Testis (tissue), 3 donors: Measurements from ENCODE around the gene SDSL. TPM values are rescaled to one million over a fixed set of nuclear protein-coding genes. Genes with fewer than 3 reads are reported as not detected.

Experiments used
- DNase-seq: peaks from one replicate; pipeline ENCODE4 v3.0.0-alpha.2; 2019
- H3K27ac ChIP-seq, 2 donors: fragments of 200-600 bp; sonication (generic); one replicate each; pipeline ENCODE4 v1.5.1; 2019
- H3K27me3 ChIP-seq: fragments of 200-600 bp; sonication (generic); one replicate; pipeline ENCODE4 v1.5.1; 2019
- H3K36me3 ChIP-seq: fragments of 200-600 bp; sonication (generic); one replicate; pipeline ENCODE4 v1.5.1; 2017; ENCODE audit warnings: low read depth; ENCODE audit errors: missing control alignments
- H3K4me1 ChIP-seq: fragments of 200-600 bp; sonication (generic); one replicate; pipeline ENCODE4 v1.5.1; 2019
- H3K4me3 ChIP-seq, 2 donors: fragments of 200-600 bp; sonication (generic); one replicate each; pipeline ENCODE4 v1.5.1; 2017 to 2019
- H3K9me3 ChIP-seq: fragments of 200-600 bp; sonication (generic); one replicate; pipeline ENCODE4 v1.5.1; 2017
- CTCF ChIP-seq, 3 experiments: fragments of 450-650 bp in 2 of 3; fragments of 200-600 bp in 1 of 3; sonication (generic) in 1 of 3; IDR thresholded peaks; one replicate each; pipeline ENCODE4 v1.5.1; 2016 to 2019; ENCODE audit warnings: antibody characterized with exemption in 3 of 3, mild to moderate bottlenecking in 2 of 3, moderate library complexity in 1 of 3
- POLR2A ChIP-seq: fragments of 450-650 bp; IDR thresholded peaks from one replicate; pipeline ENCODE4 v1.6.1; 2017; ENCODE audit warnings: antibody characterized with exemption, mild to moderate bottlenecking, moderate library complexity
- WGBS, 2 donors: methylation state at CpG; one replicate each; pipeline ENCODE4 v1.1.5; 2018; 5-methylcytosine and 5-hydroxymethylcytosine counted together
- intact Hi-C: fragments of 100-400 bp; cut with DNase I; formaldehyde crosslinking; loops from one replicate; pipeline ENCODE4 v1.15.1; 2023; ENCODE audit warnings: low total_unique reads
- polyA plus RNA-seq: library from polyadenylated mRNA; stranded (reverse); fragments of 350-450 nt; fragmentation: Illumina TruSeq; extraction: RNeasy Lipid Tissue Mini Kit (QIAGEN cat#74804); gene quantifications from one replicate; pipeline ENCODE4 v1.2.3, GENCODE V29; 2014; ENCODE audit warnings: low read depth, low replicate concordance; ENCODE audit not compliant: insufficient read depth
- total RNA-seq, 2 donors: library from RNA; depleted of rRNA; stranded (reverse); fragments of >200 nt; gene quantifications; one replicate each; pipeline ENCODE4 v1.2.3, GENCODE V29; 2016

SDSL gene
- total and polyA plus RNA-seq, 3 donors from 2014 or later, result 15.9 to 25.2 (median 16.3) TPM

- H3K4me3 ChIP-seq, result no peak overlapping the region
Observed at GRCh38 chr12:113472191-113473121, 50.3 kb downstream of the SDSL start.

DNA sequence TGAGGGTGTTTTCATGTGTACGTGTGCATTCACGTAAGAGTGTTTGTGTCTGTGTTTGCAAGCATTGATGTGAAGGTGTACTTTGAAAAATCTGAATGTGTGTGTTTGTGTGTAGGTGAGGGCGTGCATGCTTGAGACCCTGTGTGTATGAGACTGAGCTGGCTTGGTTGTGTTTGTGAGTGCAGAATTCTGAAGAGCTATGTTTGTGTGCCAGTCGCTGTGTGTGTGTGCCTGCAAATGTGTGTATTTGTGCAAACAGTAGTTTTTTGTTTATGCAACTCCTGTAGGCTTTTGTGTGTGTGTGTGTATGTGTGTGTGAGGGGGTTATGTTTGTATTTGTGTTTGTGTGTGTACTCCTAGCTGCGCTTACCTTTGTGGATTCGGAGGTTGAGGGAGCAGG, 51.2 kb downstream of the SDSL start:
- Histone ChIP-seq H3K36me3 (no peaks in the 10 kb centered on the region), H3K27ac (no peak overlapping the region), H3K4me3 (no peak overlapping the region), H3K27me3 (no peaks in the 10 kb centered on the region), H3K4me1 (no peaks in the 10 kb centered on the region), H3K9me3 (no peaks in the 10 kb centered on the region)
- intact Hi-C loops, result no loop called here
- TF ChIP-seq POLR2A (no peak), CTCF (IDR thresholded peaks at IDR 0.05) (no peak)
- DNase-seq, result no peak
- 28 to 31% methylated on average over 6 of the region's 6 CpGs for WGBS, 2 donors

More at GRCh38 chr12:113472191-113473121, 50.3 kb downstream of the SDSL start:
- Histone ChIP-seq H3K4me1 (peaks cover 9% of the 10 kb centered on the region), H3K9me3 (no peaks in the 10 kb centered on the region), H3K27ac (no peak overlapping the region), H3K36me3 (no peaks in the 10 kb centered on the region), H3K27me3 (peaks cover 1% of the 10 kb centered on the region)
- TF ChIP-seq POLR2A (no peak), CTCF (IDR thresholded peaks at IDR 0.05) (no peak)
- intact Hi-C loops, result no loop called here
- 3 to 4% methylated on average over 18 to 51 of the region's 51 CpGs for WGBS, 2 donors
- DNase-seq, result no peak

- no peaks in the 10 kb centered on the region for H3K9me3 ChIP-seq
- H3K27me3 ChIP-seq, result no peaks in the 10 kb centered on the region
- no peaks in the 10 kb centered on the region for H3K36me3 ChIP-seq
- no peak for DNase-seq
- TF ChIP-seq CTCF (IDR thresholded peaks at IDR 0.05) (no peak), POLR2A (no peak)
- no peak overlapping the region for H3K27ac ChIP-seq
- H3K4me3 ChIP-seq, result no peak overlapping the region
- H3K4me1 ChIP-seq, result no peaks in the 10 kb centered on the region
- 13 to 22% methylated on average over 9 of the region's 9 CpGs for WGBS, 2 donors
- intact Hi-C loops, result no loop called here
Observed at GRCh38 chr12:113473942-113474341, 51.8 kb downstream of the SDSL start.

DNA sequence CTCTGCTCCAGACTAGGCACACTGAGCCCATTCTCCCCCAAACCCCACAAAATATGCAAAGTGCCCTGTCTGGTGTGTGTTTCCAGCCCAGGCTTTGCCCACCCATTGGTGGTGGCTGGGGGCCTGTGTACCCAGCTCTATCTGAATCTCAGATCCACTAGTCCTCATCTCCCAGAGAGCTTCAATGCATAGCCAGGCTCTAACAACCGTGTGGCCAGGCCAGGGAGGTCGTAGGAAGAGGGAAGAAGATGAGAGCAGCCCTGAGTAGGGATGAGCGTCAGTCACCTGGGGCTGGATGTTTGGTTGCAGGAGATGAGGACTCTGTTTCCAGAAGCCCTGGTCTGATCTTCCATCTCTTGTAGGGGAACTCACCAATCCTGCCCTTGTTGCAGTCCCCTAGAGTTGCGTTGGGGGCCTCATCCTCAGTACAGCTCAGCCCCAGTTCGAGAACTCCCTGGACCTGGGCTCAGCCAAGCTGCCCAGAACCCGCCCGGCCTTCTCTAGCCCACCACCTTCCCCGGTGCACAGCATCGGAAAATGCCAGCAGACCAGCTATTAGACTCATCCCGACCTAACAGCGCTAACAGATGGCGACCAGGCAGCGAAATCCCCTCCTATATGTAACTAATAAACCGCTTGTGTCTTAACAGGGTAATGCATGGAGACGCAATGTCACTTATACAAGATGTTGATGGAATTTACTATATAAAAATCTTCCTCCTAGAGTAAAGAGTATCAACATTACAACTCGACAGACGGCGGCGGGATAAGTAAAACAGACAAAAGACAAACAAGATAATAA, 52.7 kb downstream of the SDSL start:
- Histone ChIP-seq H3K27ac (no peak overlapping the region), H3K4me1 (no peaks in the 10 kb centered on the region), H3K27me3 (no peaks in the 10 kb centered on the region), H3K9me3 (no peaks in the 10 kb centered on the region), H3K4me3 (no peak overlapping the region), H3K36me3 (no peaks in the 10 kb centered on the region)
- WGBS, 2 donors, result 9 to 13% methylated on average over 15 to 19 of the region's 19 CpGs
- intact Hi-C loops, result no loop called here
- TF ChIP-seq POLR2A (no peak), CTCF (IDR thresholded peaks at IDR 0.05) (no peak)
- no peak for DNase-seq
